Osteoblast (primary cell): ENCODE data around the gene TRIM29. TPM values are rescaled to one million over a fixed set of nuclear protein-coding genes. Genes with fewer than 3 reads are reported as not detected.

Experiments
- DNase-seq: peaks from one replicate; pipeline ENCODE4 v3.0.0; 2011; ENCODE audit warnings: low spot score, mixed read lengths; ENCODE audit not compliant: insufficient read length; ENCODE audit errors: missing footprints
- H2AFZ ChIP-seq: 2 replicates; pipeline ENCODE4 v1.6.0; 2011; ENCODE audit warnings: mild to moderate bottlenecking, low read length
- H3K27ac ChIP-seq: 2 replicates; pipeline ENCODE4 v1.5.1; 2011; ENCODE audit warnings: mild to moderate bottlenecking, low read depth, low read length, moderate library complexity
- H3K27me3 ChIP-seq: 2 replicates; pipeline ENCODE4 v1.6.0; 2012; ENCODE audit warnings: mild to moderate bottlenecking, control low read depth, inconsistent platforms, low read length, moderate library complexity; ENCODE audit not compliant: insufficient read depth
- H3K36me3 ChIP-seq: 2 replicates; pipeline ENCODE4 v1.5.1; 2011; ENCODE audit warnings: mild to moderate bottlenecking, low read length, control low read depth, moderate library complexity; ENCODE audit not compliant: insufficient read depth
- H3K4me1 ChIP-seq: 2 replicates; pipeline ENCODE4 v1.5.1; 2011; ENCODE audit warnings: mild to moderate bottlenecking, low read length, control low read depth, moderate library complexity; ENCODE audit not compliant: insufficient read depth
- H3K4me2 ChIP-seq: 2 replicates; pipeline ENCODE4 v1.6.0; 2011; ENCODE audit warnings: mild to moderate bottlenecking, low read length; ENCODE audit not compliant: insufficient read depth
- H3K4me3 ChIP-seq: fragments of 200-600 bp; sonication (generic); 3 replicates; pipeline ENCODE4 v1.5.1; 2012; ENCODE audit warnings: mild to moderate bottlenecking, low read length, inconsistent platforms; ENCODE audit not compliant: insufficient read depth
- H3K79me2 ChIP-seq: 2 replicates; pipeline ENCODE4 v1.6.0; 2012; ENCODE audit warnings: mild to moderate bottlenecking, low read length, control low read depth, inconsistent platforms; ENCODE audit not compliant: insufficient read depth
- H3K9me3 ChIP-seq: 2 replicates; pipeline ENCODE4 v1.5.1; 2011; ENCODE audit warnings: low read depth, low read length, control low read depth
- H4K20me1 ChIP-seq: 2 replicates; pipeline ENCODE4 v1.6.0; 2012; ENCODE audit warnings: mild to moderate bottlenecking, low read length, control low read depth; ENCODE audit not compliant: insufficient read depth
- CTCF ChIP-seq: IDR thresholded peaks from 2 replicates; pipeline ENCODE4 v1.5.1; 2011; ENCODE audit warnings: mild to moderate bottlenecking, low read depth, low read length, moderate library complexity; ENCODE audit errors: extremely low read depth
- total RNA-seq: library from RNA; depleted of rRNA; stranded (reverse); fragments of >200 nt; gene quantifications from 2 replicates; pipeline ENCODE4 v1.2.3, GENCODE V29; 2012

TRIM29 gene
- total RNA-seq, 1 donor: 0.36 TPM

GRCh38 chr11:120107692-120108091 is 30.2 kb downstream of the TRIM29 start:
- Histone ChIP-seq H3K4me2 (no peak overlapping the region), H3K79me2 (no peaks in the 10 kb centered on the region), H3K27me3 (peaks cover 52% of the 10 kb centered on the region), H3K27ac (no peak overlapping the region), H2AFZ (no peak overlapping the region), H3K4me3 (no peak overlapping the region), H3K4me1 (no peaks in the 10 kb centered on the region), H3K36me3 (no peaks in the 10 kb centered on the region), H3K9me3 (no peaks in the 10 kb centered on the region), H4K20me1 (no peaks in the 10 kb centered on the region)
- TF ChIP-seq CTCF: no peak
- no peak for DNase-seq

- Histone ChIP-seq H3K79me2 (no peaks in the 10 kb centered on the region), H3K27me3 (peaks cover 54% of the 10 kb centered on the region), H3K4me1 (no peaks in the 10 kb centered on the region), H3K4me3 (no peak overlapping the region), H3K4me2 (no peak overlapping the region), H3K9me3 (no peaks in the 10 kb centered on the region), H3K36me3 (no peaks in the 10 kb centered on the region), H3K27ac (no peak overlapping the region), H4K20me1 (no peaks in the 10 kb centered on the region), H2AFZ (no peak overlapping the region)
- TF ChIP-seq CTCF: no peak
- peak; percentile 51 for DNase-seq
These were observed 31.4 kb downstream of the TRIM29 start for GRCh38 chr11:120106354-120107150.

DNA sequence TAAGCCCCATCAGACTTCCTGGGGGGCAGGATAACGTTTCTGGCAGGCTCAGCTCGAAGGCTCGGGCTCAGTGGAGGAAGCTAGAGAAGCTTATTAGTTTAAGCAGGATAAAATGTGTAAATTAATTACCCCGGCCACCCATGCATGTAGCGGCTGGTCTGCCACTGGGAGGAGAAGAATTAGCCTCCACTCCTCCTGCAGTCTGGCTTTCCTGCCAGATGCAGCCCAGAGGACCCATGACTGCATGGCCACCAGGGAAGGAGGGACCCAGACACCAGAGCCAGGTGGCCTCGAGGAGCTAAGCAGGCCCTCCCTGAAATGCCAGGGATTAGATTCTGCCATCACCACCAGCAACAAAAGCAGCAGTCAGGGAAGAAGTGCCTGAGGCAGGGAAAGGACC is 32.3 kb downstream of the TRIM29 start:
- no peak overlapping the region for H2AFZ ChIP-seq
- H4K20me1 ChIP-seq: no peaks in the 10 kb centered on the region
- H3K27ac ChIP-seq: no peak overlapping the region
- H3K4me3 ChIP-seq: no peak overlapping the region
- DNase-seq: peak; percentile 48
- no peaks in the 10 kb centered on the region for H3K79me2 ChIP-seq
- H3K9me3 ChIP-seq: no peaks in the 10 kb centered on the region
- no peak for TF ChIP-seq CTCF
- H3K36me3 ChIP-seq: no peaks in the 10 kb centered on the region
- H3K4me2 ChIP-seq: no peak overlapping the region
- H3K4me1 ChIP-seq: no peaks in the 10 kb centered on the region
- H3K27me3 ChIP-seq: peaks cover 58% of the 10 kb centered on the region

DNA sequence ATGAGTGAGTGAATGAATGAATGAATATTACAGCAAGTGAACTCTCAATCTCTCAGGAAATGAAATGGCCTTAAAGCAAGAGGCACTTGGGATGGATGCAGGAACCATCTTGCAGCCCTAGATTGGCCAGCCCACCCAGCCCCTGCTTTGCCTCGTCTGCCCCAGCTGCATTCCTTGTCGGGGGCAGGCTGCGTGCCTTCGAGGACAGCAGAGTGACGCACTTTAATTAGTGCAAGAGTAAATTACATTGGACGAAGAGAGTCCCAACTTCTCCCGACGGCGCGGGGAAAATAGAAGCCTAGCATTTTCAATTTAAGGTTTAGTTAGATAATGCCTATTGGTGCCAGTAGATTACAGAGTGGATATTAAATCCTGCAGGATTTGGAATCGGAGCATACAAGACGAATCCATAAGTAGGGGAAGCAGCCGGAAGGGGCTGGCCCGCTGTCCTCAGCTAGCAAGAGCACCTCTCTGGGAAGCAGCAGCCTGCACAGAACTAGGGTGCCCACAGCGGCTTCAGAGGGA is 33.8 kb downstream of the TRIM29 start:
- Histone ChIP-seq H3K36me3 (no peaks in the 10 kb centered on the region), H3K4me1 (no peaks in the 10 kb centered on the region), H2AFZ (no peak overlapping the region), H3K4me2 (no peak overlapping the region), H3K79me2 (no peaks in the 10 kb centered on the region), H4K20me1 (no peaks in the 10 kb centered on the region), H3K4me3 (no peak overlapping the region), H3K27me3 (peaks cover 56% of the 10 kb centered on the region), H3K9me3 (no peaks in the 10 kb centered on the region), H3K27ac (no peak overlapping the region)
- DNase-seq: peak; percentile 53
- no peak for TF ChIP-seq CTCF
